HK-2 (cell line): ENCODE data around the gene FBXL16.

Experiments used
- DNase-seq: peaks from one replicate; pipeline ENCODE4 v3.0.0-alpha.2; 2018; ENCODE audit not compliant: unreplicated experiment

FBXL16 gene

GRCh38 chr16:678209-678857 lies 27.3 kb downstream of the FBXL16 start:
- DNase-seq, result no peak

- DNase-seq, result no peak
These were observed 28.0 kb downstream of the FBXL16 start for GRCh38 chr16:677316-678190.

- no peak for DNase-seq
These were observed 28.7 kb downstream of the FBXL16 start for GRCh38 chr16:676913-677312.

DNA sequence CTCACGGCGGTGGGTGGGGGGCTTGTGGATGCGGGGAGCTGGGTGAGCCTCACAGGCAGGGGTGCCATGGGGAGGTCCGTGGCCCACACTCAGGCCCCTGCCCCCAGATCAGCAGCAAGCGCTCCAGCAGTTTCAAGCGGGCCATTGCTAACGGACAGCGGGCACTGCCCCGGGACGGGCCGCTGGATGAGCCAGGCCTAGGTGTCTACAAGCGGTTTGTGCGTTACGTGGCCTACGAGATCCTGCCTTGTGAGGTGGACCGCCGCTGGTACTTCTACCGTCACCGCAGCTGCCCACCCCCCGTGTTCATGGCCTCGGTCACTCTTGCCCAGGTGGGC lies 29.1 kb downstream of the FBXL16 start:
- no peak for DNase-seq

GRCh38 chr16:675884-676564 lies 29.6 kb downstream of the FBXL16 start:
- DNase-seq, result no peak

DNA sequence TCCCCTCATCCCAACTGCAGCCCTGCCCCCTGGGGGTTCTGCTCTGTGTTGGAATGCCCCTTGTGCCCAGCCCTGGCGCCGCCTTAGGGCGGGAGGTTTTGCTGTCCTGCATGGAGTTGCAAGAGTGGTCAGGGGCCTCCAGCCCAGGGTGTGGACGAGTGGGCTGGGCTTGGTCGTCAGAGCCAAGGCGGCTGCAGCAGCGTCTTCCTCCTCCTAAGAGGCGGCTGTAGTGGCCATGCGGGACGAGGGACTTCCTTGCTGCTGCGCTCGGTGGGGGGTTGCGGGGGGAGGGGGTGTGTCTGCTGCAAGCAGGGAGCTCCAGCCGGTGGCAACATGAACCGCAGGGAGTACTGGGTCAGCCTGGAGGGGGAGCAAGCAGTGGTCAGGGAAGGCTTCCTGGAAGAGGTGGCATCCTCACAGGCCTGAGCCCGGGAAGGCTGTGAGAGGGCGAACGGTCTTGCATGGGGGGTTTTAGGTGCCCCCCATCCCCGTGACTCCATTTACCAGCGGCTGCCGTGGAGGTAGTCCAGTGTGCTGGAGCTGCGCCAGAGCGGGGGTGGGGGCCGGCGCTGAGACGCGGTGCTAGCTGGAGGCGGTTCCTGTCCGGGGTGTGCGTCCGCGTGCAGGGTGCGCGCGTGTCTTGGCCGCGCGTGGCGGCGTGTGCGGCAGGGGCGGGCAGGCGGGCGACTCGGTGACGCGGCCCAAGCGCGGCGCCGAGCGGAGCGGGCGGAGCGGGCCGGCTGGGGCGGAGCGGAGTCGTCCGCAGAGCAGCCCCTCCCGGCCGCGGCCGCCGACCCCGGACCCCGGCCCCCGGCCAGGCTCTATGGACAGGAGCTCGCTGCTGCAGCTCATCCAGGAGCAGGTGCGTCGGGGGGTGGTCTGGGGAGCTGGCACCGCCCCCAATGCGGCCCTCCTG lies 30.4 kb downstream of the FBXL16 start, which contains the start of gene RHBDL1:
TSS of gene RHBDL1 (plus strand) at position 704 of the 916 bp plus-strand sequence. CDS start at position 824, 120 bp downstream.
- DNase-seq, result no peak

GRCh38 chr16:674214-674881 lies 31.3 kb downstream of the FBXL16 start:
- DNase-seq, result no peak

- DNase-seq, result no peak
These were observed 32.1 kb downstream of the FBXL16 start for GRCh38 chr16:673399-673991.

DNA sequence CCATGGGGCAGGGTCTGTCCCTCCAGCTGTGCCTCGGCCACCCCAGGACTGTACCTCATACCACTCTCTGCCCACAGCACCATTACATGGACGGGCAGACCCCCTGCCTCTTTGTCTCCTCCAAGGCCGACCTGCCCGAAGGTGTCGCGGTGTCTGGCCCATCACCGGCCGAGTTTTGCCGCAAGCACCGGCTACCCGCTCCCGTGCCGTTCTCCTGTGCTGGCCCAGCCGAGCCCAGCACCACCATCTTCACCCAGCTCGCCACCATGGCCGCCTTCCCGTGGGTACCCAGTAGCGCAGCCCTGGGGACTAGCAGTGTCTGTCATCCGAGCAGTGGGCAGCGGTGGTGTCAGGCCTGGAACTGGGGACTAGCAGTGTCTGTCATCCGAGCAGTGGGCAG lies 32.8 kb downstream of the FBXL16 start:
- no peak for DNase-seq

- DNase-seq, result no peak
These were observed 33.2 kb downstream of the FBXL16 start for GRCh38 chr16:672371-672770.

DNA sequence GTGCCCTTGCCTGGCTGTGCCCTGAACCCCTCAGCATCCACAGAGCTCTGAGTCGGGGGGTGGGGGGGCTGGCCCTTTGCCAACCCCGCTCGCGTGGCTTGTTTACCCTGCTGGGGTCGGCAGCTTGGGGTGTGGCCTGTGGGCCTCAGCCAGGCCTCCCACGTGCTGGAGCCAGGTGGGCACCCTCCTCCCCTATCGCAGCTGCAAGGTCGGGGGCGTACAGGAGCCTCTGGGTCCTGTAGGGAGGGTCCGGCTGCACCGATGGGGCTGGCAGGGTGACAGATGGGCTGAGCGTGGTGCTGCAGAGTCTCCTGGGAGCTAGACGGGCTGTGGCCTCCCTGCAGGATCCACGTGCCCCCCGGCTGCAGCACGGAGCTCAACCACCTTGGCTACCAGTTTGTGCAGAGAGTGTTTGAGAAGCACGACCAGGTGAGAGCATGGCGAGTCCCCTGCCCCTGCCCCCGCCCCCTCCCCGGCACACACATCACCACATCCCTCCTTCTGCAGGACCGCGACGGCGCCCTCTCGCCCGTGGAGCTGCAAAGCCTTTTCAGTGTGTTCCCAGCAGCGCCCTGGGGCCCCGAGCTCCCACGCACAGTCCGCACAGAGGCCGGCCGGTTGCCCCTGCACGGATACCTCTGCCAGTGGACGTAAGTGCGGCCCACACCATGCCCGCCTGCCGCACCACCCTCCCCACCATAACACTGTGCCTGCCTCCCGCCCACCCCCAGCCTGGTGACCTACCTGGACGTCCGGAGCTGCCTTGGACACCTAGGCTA lies 34.1 kb downstream of the FBXL16 start:
- no peak for DNase-seq

DNA sequence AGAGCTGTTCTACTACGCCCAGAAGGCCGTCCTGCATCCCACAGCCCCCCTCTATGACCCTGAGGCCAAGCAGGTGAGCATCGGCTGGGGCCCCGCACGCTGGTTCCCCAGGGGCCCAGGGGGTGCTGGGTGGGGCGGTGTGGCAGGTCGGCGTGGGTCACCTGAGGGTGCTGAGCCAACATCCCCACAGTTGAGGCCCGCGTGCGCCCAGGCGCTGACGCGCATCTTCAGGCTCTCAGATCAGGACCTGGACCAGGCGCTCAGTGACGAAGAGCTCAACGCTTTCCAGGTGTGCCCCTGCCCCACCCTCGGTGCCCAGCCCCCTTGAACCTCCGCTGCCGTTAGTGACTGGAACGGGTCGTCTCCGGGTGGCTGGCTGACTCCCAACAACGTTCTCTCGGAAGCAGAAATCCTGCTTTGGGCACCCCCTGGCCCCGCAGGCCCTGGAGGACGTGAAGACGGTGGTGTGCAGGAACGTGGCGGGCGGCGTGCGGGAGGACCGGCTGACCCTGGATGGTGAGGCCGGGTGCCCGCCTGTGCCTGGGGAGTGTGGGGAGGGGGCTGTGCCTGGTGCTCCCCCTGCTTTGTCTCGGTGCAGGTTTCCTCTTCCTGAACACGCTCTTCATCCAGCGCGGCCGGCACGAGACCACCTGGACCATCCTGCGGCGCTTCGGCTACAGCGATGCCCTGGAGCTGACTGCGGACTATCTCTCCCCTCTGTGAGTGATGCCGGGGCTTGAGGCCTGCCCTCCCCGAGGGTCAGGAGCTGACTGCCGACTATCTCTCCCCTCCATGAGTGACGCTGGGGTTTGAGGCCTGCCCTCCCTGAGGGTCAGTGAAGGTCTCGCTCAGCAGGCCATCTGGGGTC lies 34.9 kb downstream of the FBXL16 start:
- no peak for DNase-seq

GRCh38 chr16:669666-670065 lies 35.9 kb downstream of the FBXL16 start:
- DNase-seq, result no peak

- no peak for DNase-seq
These were observed 37.0 kb downstream of the FBXL16 start for GRCh38 chr16:668519-669171.

DNA sequence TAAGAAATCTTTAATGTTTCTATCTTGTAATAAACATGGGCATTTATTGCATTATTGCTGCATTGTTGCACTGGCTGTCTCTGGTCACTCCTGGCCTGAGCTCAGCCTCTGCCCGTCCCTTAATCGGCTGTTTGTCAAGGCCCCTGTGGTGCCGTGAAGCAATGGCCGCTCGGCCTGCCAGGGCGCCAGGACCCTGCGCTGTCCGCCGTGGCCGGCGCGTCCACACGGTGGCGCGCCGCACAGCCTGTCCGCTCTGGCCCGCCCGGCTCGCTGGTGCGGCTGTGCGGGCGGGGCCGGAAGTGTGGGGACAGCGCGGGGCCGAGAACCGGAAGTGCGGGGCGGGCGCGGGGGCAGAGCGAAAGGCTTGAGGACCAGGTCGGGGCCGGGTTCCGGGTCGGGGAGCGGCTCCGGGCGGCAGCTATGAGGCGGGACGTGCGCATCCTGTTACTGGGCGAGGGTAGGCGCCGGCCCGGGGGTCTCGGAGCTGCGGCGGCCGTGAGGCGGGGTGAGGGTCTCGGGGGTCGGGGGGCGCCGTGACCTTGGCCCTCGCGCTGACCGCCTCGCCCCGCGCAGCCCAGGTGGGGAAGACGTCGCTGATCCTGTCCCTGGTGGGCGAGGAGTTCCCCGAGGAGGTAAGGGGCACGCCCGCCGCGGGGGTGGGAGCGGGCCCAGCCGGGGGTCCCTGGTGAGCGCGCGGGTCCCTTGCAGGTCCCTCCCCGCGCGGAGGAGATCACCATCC lies 37.7 kb downstream of the FBXL16 start, which contains the start of gene RHOT2:
TSS of gene RHOT2 (plus strand) at position 353 of the 739 bp plus-strand sequence. CDS start at position 421, 68 bp downstream.
- peak; percentile 88 for DNase-seq

DNA sequence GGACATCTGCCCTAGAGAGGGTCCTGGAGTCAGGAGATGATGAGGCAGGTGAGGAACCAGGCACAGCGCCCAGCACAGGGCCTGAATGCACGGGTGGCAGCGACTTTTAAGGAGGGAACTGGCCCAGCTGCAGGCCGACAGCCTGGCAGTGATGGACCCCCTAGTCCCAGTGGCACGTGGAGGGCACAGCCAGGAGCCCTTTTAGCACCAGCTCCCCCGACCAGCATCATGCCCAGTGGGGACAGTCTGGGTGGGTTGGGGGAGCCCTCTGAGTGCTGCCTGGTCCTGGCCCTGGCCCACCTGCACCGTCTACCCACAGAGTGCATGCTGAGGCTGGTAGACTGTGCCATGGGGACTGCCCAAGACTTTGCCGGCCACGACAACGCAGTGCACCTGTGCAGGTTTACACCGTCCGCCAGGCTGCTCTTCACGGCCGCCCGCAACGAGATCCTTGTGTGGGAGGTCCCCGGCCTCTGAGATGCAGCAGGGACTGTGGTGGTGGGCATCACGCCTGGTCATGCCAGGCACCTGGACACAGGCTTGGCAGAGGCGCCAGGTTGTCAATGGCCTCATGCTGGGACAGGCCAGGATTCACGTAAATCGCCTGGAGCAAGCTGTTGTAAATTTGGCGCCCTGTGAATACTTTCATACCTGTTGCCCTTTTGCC lies 38.4 kb downstream of the FBXL16 start:
- DNase-seq, result no peak

DNA sequence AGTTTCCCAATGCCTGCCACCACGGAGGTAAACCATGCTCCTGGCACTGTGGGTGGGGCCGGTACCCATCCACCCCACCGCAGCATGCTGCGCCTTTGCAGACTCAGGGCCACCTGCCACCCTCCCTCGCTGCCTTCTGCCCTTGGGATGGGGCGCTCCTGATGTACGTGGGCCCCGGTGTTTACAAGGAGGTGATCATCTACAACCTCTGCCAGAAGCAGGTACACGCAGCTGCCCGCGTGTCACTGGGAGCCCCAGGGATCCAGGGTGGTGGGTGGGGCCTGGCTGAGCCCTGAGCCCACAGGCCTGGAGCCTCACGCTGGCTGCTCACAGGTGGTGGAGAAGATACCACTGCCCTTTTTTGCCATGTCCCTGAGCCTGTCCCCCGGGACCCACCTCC lies 39.0 kb downstream of the FBXL16 start:
- no peak for DNase-seq
